Mucosa of descending colon (tissue), 3 donors: ENCODE data around the gene COL18A1. TPM values are rescaled to one million over a fixed set of nuclear protein-coding genes. Genes with fewer than 3 reads are reported as not detected.

Experiments
- ATAC-seq: fragments of 200-7000 bp; cut with Tn5 transposase; one replicate; pipeline ENCODE4 v1.9.1; 2020; ENCODE audit warnings: mild to moderate bottlenecking, moderate library complexity
- DNase-seq, 3 donors: peaks; one replicate each; pipeline ENCODE4 v3.0.0-alpha.2; 2020
- H3K36me3 ChIP-seq: fragments of 200-600 bp; one replicate; pipeline ENCODE4 v1.8.0; 2021; ENCODE audit warnings: low read depth, mild to moderate bottlenecking
- H3K4me1 ChIP-seq: fragments of 200-600 bp; one replicate; pipeline ENCODE4 v1.8.0; 2021; ENCODE audit warnings: low read depth, mild to moderate bottlenecking
- H3K4me3 ChIP-seq: fragments of 200-600 bp; one replicate; pipeline ENCODE4 v1.8.0; 2021; ENCODE audit warnings: mild to moderate bottlenecking
- H3K9me3 ChIP-seq: fragments of 200-600 bp; one replicate; pipeline ENCODE4 v1.8.0; 2021; ENCODE audit warnings: mild to moderate bottlenecking
- intact Hi-C, 2 donors: fragments of 100-400 bp; cut with DNase I in 1 of 2; cut with micrococcal nuclease in 1 of 2; formaldehyde crosslinking; loops; one replicate each; pipeline versions ENCODE4 v1.11.0 to v1.11.1; 2022; cut with DNase I, micrococcal nuclease
- long read RNA-seq, 2 donors: library from polyadenylated mRNA; unstranded; transcript quantifications; one replicate each; pipeline ENCODE4 v2.0.0, GENCODE V29; 2019 to 2021
- total RNA-seq, 3 donors: library from RNA; stranded (reverse); fragmentation: NEBNext Ultra II Directional in 2 of 3; extraction: Animal tissue kit (Norgen Biotek cat#: 25700) in 2 of 3; gene quantifications; one replicate each; pipeline versions ENCODE4 v1.2.1 to v1.2.4, GENCODE V29; 2021 to 2023
- TF ChIP-seq, protein P1 (sequence below): fragments of 200-600 bp; IDR thresholded peaks from one replicate; pipeline ENCODE4 v1.8.0; 2022; ENCODE audit warnings: antibody characterized with exemption, mild to moderate bottlenecking
- donor health status: DM: no; HTN: no; CAD: no; lungs with moderate emphysema.
- donor health status: DM: no; HTN: no; CAD: no.
- donor health status: DM: no; HTN: yes; CAD: no.

Gene COL18A1
- 10 to 100 TPM in 2 of 3 donors, 1 to 10 TPM in 1; 4.6 to 46.9 (median 21.3) TPM for total RNA-seq
- long read RNA-seq, donor 1, full-length matches to known transcripts, result 21 of 144 reads
- long read RNA-seq, donor 1, partial matches to known transcripts, result 91 of 144 reads
- long read RNA-seq, donor 1, other reads (novel, unspliced or antisense), result 32 of 144 reads
- long read RNA-seq, donor 2, partial matches to known transcripts, result 1 of 2 reads
- long read RNA-seq, donor 2, other reads (novel, unspliced or antisense), result 1 of 2 reads

DNA sequence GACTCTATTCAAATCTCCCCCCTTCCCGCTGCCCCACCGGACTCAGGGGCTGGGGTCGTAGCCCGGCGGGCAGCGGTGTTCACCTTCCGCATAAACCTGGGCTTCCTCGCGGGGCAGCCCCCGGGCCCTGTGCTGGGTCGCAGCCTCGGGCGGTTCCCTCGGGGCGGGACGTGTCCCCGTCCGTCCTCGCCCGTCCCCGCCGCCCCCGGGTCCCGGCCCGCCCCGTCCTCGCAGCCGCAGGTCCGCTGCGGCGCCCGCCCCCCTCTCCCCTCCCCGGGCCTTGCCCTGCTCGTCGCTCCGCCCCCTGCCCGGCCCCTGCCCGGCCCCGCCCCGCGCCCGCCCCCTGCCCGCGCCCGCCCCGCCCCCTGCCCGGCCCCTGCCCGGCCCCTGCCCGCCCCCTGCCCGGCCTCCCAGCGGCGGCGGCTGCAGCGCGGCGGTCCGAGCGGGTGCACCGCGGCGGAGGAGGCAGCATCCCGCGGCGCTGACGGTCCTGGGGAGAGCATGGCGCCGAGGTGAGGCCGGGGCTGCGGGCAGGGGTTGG is at the start of gene COL18A1:
Gene COL18A1, plus strand, starts transcription at position 436 of the 541 bp plus-strand sequence. Its CDS starts 66 bp downstream, at position 502.
- no peaks in the 10 kb centered on the region for H3K36me3 ChIP-seq
- H3K4me1 ChIP-seq, result peaks cover 10% of the 10 kb centered on the region
- ATAC-seq (peak; percentile 61), DNase-seq (peak; percentile 30 to 57 (median 56))
- intact Hi-C loops, result no loop called here
- no peaks in the 10 kb centered on the region for H3K9me3 ChIP-seq
- TF ChIP-seq, protein P1, sequence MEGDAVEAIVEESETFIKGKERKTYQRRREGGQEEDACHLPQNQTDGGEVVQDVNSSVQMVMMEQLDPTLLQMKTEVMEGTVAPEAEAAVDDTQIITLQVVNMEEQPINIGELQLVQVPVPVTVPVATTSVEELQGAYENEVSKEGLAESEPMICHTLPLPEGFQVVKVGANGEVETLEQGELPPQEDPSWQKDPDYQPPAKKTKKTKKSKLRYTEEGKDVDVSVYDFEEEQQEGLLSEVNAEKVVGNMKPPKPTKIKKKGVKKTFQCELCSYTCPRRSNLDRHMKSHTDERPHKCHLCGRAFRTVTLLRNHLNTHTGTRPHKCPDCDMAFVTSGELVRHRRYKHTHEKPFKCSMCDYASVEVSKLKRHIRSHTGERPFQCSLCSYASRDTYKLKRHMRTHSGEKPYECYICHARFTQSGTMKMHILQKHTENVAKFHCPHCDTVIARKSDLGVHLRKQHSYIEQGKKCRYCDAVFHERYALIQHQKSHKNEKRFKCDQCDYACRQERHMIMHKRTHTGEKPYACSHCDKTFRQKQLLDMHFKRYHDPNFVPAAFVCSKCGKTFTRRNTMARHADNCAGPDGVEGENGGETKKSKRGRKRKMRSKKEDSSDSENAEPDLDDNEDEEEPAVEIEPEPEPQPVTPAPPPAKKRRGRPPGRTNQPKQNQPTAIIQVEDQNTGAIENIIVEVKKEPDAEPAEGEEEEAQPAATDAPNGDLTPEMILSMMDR, result no peak
- H3K4me3 ChIP-seq, result no peak within 1 kb of the TSS

DNA sequence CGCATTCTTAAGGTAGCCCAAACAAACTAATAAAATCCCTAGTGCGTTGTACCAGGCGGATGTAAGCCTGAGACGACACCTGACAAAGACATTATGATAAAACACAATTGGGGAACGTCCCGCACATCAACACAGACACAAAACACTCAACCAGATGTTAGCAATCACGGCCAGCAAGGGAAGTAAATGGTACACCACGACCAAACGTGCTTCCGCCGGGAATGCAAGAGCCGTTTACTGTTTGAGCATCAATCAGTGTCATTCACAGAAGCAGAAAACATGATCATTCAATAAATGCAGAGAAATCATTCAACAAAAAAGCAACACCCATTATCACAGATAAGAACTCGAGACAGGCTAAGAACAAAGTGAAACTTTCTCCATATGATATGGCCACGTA is 49.4 kb upstream of the COL18A1 start:
- DNase-seq, result no peak
- Histone ChIP-seq H3K36me3 (no peaks in the 10 kb centered on the region), H3K4me3 (no peak overlapping the region), H3K4me1 (no peaks in the 10 kb centered on the region), H3K9me3 (no peaks in the 10 kb centered on the region)
- intact Hi-C loops, result no loop called here
- TF ChIP-seq, protein P1, result no peak
- ATAC-seq, result no peak

DNA sequence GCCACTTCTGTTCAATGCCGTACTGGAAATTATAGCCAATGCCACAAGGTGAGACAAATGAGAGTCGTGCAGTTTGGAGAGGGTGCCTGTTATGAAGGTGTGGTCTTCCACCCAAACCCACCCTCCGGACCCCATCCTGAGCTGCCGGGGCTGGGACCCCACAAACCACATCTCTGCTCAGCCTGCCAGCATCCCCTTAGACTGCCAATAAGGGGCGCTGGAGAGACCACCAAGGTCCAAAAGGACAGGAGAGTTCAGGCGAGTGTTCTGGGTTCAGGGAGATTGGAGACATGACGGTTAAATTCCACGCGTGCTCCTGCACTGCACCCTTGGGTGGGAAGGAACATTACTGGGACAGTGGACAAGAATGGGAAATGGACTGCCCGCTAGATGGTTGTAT is 48.7 kb upstream of the COL18A1 start:
- ATAC-seq (no peak), DNase-seq (peak in 1 of 3 donors; percentile 14)
- H3K36me3 ChIP-seq, result no peaks in the 10 kb centered on the region
- H3K4me3 ChIP-seq, result no peak overlapping the region
- no peaks in the 10 kb centered on the region for H3K4me1 ChIP-seq
- intact Hi-C loops, result no loop called here
- no peaks in the 10 kb centered on the region for H3K9me3 ChIP-seq
- TF ChIP-seq, protein P1, result no peak

DNA sequence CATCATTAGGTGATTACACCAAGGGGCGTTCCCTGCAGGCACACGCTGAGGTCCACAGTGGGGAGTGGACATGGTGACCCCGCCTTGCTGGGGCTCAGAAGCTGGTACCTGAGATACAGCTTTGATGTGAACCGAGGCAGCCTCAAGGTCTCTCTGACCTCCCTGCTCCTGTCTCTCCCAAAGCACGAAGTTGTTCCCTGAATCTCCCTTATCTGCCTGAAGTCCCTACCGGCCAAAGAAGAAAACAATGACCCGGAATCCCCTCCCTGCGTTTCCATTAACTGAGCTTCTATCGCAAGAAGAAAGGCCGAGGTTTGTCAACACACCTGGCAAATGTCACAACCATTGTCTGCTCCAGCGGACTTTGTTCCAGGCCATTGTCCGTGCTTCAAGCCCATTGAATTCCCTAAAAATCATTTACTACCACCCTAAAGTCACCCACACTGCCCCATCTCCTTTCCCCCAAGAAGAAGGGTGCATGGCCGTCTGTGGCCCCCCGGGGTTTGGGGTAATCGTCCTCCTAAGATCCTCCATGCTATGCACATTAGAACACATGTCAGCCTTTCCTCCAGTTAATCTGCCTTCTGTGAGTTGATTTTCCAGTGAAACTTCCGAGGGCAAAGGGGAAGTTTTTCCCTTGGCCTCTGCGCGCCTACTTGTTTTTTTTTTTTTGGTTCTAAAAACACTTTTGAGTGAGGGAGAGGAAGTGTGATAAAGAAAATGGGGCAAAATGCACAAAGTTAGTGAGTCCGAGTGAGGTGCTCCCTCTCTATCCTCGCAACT is 48.1 kb upstream of the COL18A1 start:
- Histone ChIP-seq H3K9me3 (no peaks in the 10 kb centered on the region), H3K4me1 (no peaks in the 10 kb centered on the region), H3K4me3 (no peak overlapping the region), H3K36me3 (no peaks in the 10 kb centered on the region)
- intact Hi-C loops, result no loop called here
- TF ChIP-seq, protein P1, result no peak
- ATAC-seq (no peak), DNase-seq (peak in 1 of 3 donors; percentile 9)

DNA sequence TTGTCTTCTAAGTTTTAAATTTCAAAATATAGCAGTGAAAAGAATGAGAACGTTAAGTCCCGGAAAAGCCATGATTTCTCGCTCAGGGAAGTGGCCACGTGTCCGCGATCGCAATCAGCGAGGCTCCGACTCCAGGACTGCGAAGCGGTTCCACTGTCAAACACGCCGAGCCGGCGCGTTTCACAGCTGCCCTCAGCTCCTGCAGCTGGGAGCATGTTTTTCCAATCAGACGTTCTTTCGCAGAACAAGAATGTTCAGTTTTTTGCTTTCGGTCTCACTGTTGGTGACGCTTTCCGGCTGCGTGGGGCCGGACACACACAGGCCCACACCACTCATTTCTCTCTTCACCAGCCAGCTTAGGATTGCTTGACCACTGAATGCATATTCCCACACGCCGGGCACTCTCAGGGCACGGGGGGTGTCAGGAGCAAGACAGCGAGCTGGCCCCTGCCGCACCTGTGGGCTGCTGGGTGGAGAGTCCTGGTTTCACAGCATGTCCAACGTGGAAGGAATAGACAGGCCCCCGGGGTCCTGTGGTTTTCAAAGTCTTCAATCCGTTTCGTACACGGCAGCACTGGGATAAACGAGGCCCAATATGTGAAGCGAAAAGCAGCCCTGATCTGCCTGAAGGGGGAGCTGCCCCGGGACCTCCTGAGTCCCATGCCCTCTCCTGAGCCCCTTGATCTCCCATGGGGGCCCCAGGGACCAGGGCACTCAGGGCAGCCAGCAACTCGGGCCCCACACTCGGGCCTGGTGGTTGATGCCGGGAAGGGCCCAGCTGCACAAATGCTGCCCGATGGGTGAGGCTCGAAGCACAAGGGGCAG is 47.3 kb upstream of the COL18A1 start:
- Histone ChIP-seq H3K4me1 (no peaks in the 10 kb centered on the region), H3K4me3 (no peak overlapping the region), H3K9me3 (no peaks in the 10 kb centered on the region), H3K36me3 (no peaks in the 10 kb centered on the region)
- TF ChIP-seq, protein P1, result no peak
- DNase-seq (peak in 1 of 3 donors; percentile 40), ATAC-seq (peak; percentile 15)
- intact Hi-C loops, result no loop called here
